Esophagus muscularis mucosa (tissue), 3 donors: Measurements from ENCODE around the gene PAQR6.

ENCODE experiments used
- CTCF ChIP-seq, 3 experiments: fragments of 200-600 bp in 2 of 3; fragments of 450-650 bp in 1 of 3; sonication (generic) in 2 of 3; IDR thresholded peaks; one replicate each; pipeline ENCODE4 v1.5.1; 2017 to 2019; ENCODE audit warnings: antibody characterized with exemption in 3 of 3, mild to moderate bottlenecking in 2 of 3, moderate library complexity in 1 of 3
- POLR2A ChIP-seq: fragments of 450-650 bp; IDR thresholded peaks from one replicate; pipeline ENCODE4 v1.6.1; 2017; ENCODE audit warnings: antibody characterized with exemption, moderate library complexity, mild to moderate bottlenecking, low read depth
- POLR2AphosphoS5 ChIP-seq, 2 donors: sonication (generic); formaldehyde crosslinking; IDR thresholded peaks; one replicate each; pipeline ENCODE4 v1.6.1; 2017; ENCODE audit warnings: antibody characterized with exemption in 2 of 2

- no peak for TF ChIP-seq CTCF (IDR thresholded peaks at IDR 0.05)
- TF ChIP-seq POLR2AphosphoS5 (IDR thresholded peaks at IDR 0.05): no peak
- TF ChIP-seq POLR2A: no peak
Measured at GRCh38 chr1:156286061-156286460, 38.2 kb upstream of the PAQR6 start.
